Measurements from ENCODE around the gene PSMB11. TPM values are rescaled to one million over a fixed set of nuclear protein-coding genes. Genes with fewer than 3 reads are reported as not detected.

Gene PSMB11
- total and polyA plus RNA-seq, 2 donors (not counting 3 experiments of a cell fraction or from before 2014, with no cell fraction given) = not detected

DNA sequence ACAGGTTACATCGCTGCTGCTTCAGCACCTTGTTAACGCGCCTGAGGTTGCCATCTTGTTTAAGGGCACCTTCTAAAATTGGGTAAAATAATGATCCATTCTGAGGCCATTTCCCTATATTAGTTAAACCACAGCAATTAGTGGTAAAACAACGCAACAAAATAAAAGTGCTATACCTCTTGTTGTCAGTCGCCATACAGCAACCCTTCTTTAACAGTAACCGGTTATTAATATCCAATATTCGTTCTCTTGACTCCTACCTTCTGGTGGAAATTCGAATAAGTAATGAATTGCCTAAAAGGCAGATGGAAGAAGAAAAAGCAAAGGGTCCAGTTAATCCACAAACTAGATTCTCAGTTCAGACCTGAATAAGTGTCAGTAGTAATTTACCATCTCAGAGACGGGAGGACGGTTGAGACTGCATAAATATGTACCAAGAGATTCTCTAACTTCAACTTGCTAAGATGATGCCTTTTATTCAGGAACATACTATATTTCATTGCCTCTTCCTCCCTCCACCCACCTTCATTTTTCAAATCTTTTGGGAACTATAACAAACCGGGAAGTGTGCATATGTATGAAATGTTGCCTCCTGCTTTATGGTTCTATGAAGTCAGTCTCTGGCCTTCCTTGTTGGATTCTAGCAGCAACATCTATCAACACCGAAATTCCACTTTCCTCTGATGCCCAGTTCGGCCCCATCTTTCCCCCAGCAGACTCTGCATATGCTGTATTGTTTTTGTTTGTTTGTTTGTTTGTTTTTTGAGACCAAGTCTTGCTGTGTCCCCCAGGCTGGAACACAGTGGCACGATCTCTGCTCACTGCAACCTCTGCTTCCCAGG lies 6.5 kb upstream of the PSMB11 start:
- Histone ChIP-seq H2AFZ (ENCODE audit: low read depth, low read length) (peak overlapping the region; percentile 88), H3K4me2 (ENCODE audit: insufficient read depth, low read length) (peak overlapping the region; percentile 66), H3K27me3 (ENCODE audit: control insufficient read depth in 2 of 2, insufficient read depth in 2 of 2, low read length in 2 of 2) (no peaks in the 10 kb centered on the region), H3K27ac (ENCODE audit: insufficient read depth, low read depth, low read length) (peak overlapping the region; percentile 88), H3K9me1 (replicated peaks; ENCODE audit: control insufficient read depth, extremely low read depth, insufficient read depth, low read length) (no peaks in the 10 kb centered on the region), H4K20me1 (replicated peaks; ENCODE audit: control insufficient read depth, extremely low read depth, insufficient read depth, low read length) (no peaks in the 10 kb centered on the region), H3K9me3 (replicated peaks; ENCODE audit: control insufficient read depth, insufficient read depth, low read length) (no peaks in the 10 kb centered on the region), H3K79me2 (ENCODE audit: control insufficient read depth, insufficient read depth, low read length) (peaks cover 25% of the 10 kb centered on the region), H3K36me3 (ENCODE audit: control insufficient read depth in 2 of 2, extremely low read depth in 1 of 2, insufficient read depth in 2 of 2, low read length in 2 of 2) (peaks cover 8 to 9% of the 10 kb centered on the region in 2 experiments), H3K4me3 (replicated peaks in 1 of 3; ENCODE audit: insufficient read depth in 1 of 3, low read depth in 1 of 3, low read length in 3 of 3) (peak overlapping the region in 1 of 3 experiments; percentile 88), H3K9ac (replicated peaks; ENCODE audit: extremely low read depth, insufficient read depth, low read length) (peak overlapping the region; percentile 93), H3K4me1 (ENCODE audit: control insufficient read depth, extremely low read depth, insufficient read depth, low read length) (peaks cover 12% of the 10 kb centered on the region)
- DNase-seq (ENCODE audit: low read depth, low spot score) (no peak), FAIRE-seq (peak; percentile 24)
- BruUV-seq (replicated peaks) = TSS peak; percentile 66
- CTCF ChIA-PET = interaction anchor here (1.0 to 4.4 kb wide), 3 partner anchors 23 to 49 kb away, joined by 4 to 23 read pairs (median 8); no protein-coding TSS in a partner anchor
- dilution Hi-C loops (cut with MboI; ENCODE audit: extremely low pct_ligation_motif_present, low sequenced_read_pairs) = no loop called here
- TF ChIP-seq POLR2AphosphoS5 (IDR thresholded peaks at IDR 0.05; ENCODE audit: insufficient read depth, low read depth, low read length) (no peak), EZH2 (IDR thresholded peaks at IDR 0.05; ENCODE audit: borderline replicate concordance, low read depth, low read length, severe bottlenecking) (no peak), MYC (IDR thresholded peaks at IDR 0.05; ENCODE audit: low read depth, low read length) (no peak), JUN (IDR thresholded peaks at IDR 0.05; ENCODE audit: borderline replicate concordance, insufficient read depth, insufficient read length, low read depth) (no peak), CTCF (IDR thresholded peaks at IDR 0.05; ENCODE audit: extremely low read depth in 1 of 2, insufficient read depth in 1 of 2, low read depth in 1 of 2, low read length in 2 of 2) (no peak), POLR2A (IDR thresholded peaks at IDR 0.05; ENCODE audit: low read depth, low read length) (no peak)
- intact Hi-C loops (cut with micrococcal nuclease) = loop anchor here (1.0 to 2.0 kb wide), 3 partner anchors 12 to 29 kb away; no protein-coding TSS in a partner anchor
- POLR2A ChIA-PET = no interaction called here
